ENCODE measurements around the gene EXOC4.

DNA sequence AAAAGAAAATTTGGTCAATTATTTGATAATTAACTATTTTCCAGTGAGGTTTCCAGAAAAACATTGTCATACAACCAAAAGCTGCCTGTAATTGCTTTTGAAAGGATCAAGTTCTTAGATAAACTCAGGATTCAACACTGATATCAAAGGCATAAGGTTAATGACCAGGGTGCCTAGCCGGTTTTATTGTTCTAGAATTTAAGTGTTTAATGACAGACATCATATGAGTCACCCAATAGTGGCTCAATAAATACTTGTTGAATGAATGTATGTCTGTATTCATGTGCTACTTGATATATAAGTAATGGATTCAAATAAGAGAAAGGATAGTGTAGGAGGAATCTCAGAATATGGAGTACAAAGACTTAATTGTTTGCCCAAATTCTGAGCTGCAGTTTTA, 678.2 kb downstream of the EXOC4 start:
- TF ChIP-seq POLR2A (IDR thresholded peaks at IDR 0.05) (no peak), CTCF (IDR thresholded peaks at IDR 0.05) (no peak)

Data from sigmoid colon (tissue), 3 donors.